22Rv1 (cell line): ENCODE measurements around the gene CCDC92.

Experiments used
- H3K27ac ChIP-seq: fragments of 450-650 bp; 2 replicates; pipeline ENCODE4 v1.5.1; 2017
- CTCF ChIP-seq: fragments of 450-650 bp; IDR thresholded peaks from 2 replicates; pipeline ENCODE4 v1.5.1; 2017; ENCODE audit warnings: mild to moderate bottlenecking
- ZFX ChIP-seq: fragments of 450-650 bp; IDR thresholded peaks from 2 replicates; pipeline ENCODE4 v1.6.1; 2017; ENCODE audit warnings: antibody characterized with exemption, borderline replicate concordance

The CCDC92 gene

GRCh38 chr12:124007826-124008570 is 35.4 kb upstream of the CCDC92 start:
- H3K27ac ChIP-seq: no peak overlapping the region
- TF ChIP-seq ZFX (no peak), CTCF (no peak)

- no peak for TF ChIP-seq ZFX
- no peak for TF ChIP-seq CTCF
- no peak overlapping the region for H3K27ac ChIP-seq
Measured at GRCh38 chr12:124006846-124007713, 34.4 kb upstream of the CCDC92 start.

- TF ChIP-seq CTCF: no peak
- no peak for TF ChIP-seq ZFX
- H3K27ac ChIP-seq: no peak overlapping the region
Measured at GRCh38 chr12:124006085-124006845, 33.6 kb upstream of the CCDC92 start.

- no peak for TF ChIP-seq CTCF
- no peak for TF ChIP-seq ZFX
- no peak overlapping the region for H3K27ac ChIP-seq
Measured at GRCh38 chr12:124004233-124004875, 31.7 kb upstream of the CCDC92 start.

- no peak overlapping the region for H3K27ac ChIP-seq
- no peak for TF ChIP-seq ZFX
- TF ChIP-seq CTCF: no peak
Measured at GRCh38 chr12:124002654-124003053, 30.0 kb upstream of the CCDC92 start.

- TF ChIP-seq CTCF (no peak), ZFX (no peak)
- H3K27ac ChIP-seq: no peak overlapping the region
Measured at GRCh38 chr12:124002021-124002644, 29.5 kb upstream of the CCDC92 start.
